SH-SY5Y (cell line): Measurements from ENCODE around the gene DACH1.

Source experiments
- GATA2 ChIP-seq: IDR thresholded peaks from 2 replicates; pipeline ENCODE4 v1.6.1; 2011; ENCODE audit warnings: mild to moderate bottlenecking, low read depth, low read length
- GATA3 ChIP-seq: IDR thresholded peaks from 2 replicates; pipeline ENCODE4 v1.6.1; 2011; ENCODE audit warnings: low read depth, mild to moderate bottlenecking, low read length, moderate library complexity

DNA sequence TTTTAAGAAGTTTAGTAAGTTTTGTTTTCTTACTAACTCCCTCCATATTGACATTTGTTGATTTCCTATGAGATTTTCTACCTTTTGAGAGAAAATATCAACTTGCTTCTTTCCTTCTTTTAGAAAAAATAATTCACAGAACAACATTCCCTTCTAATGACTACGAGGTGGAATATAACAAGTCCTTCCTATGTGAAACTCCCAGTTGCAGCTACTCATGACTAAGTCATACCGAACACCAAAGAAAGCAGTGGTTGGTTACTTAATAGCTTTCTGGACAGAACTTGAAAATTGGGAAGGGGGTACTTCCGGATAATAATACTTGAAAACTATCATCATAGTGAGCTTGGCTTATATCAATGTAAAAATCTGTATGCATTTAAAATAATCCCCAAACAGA, 144.8 kb downstream of the DACH1 start:
- TF ChIP-seq GATA2 (no peak), GATA3 (no peak)
